GM13976 (cell line): ENCODE results near the gene APBB1.

ENCODE experiments used
- DNase-seq: peaks from one replicate; pipeline ENCODE4 v3.0.0; 2012; ENCODE audit warnings: low spot score
- CTCF ChIP-seq: IDR thresholded peaks from 2 replicates; pipeline ENCODE4 v1.5.1; 2012; ENCODE audit warnings: borderline replicate concordance, mild to moderate bottlenecking; ENCODE audit not compliant: insufficient read depth; ENCODE audit errors: extremely low read depth, missing control alignments, control extremely low read depth
- in situ Hi-C: fragments of 300-500 bp; cut with MboI; formaldehyde crosslinking; loops from one replicate; pipeline ENCODE4 v1.12.0; 2022; ENCODE audit warnings: low sequenced_read_pairs, mixed read lengths, inconsistent platforms; ENCODE audit not compliant: unreplicated experiment

APBB1 gene

GRCh38 chr11:6403539-6403938 lies 15.4 kb downstream of the APBB1 start:
- in situ Hi-C loops = no loop called here
- TF ChIP-seq CTCF = no peak
- no peak for DNase-seq

GRCh38 chr11:6402561-6402981 lies 16.3 kb downstream of the APBB1 start:
- peak; percentile 82 for DNase-seq
- in situ Hi-C loops = no loop called here
- TF ChIP-seq CTCF = no peak

- TF ChIP-seq CTCF = no peak
- in situ Hi-C loops = no loop called here
- DNase-seq = peak; percentile 72
Observed at GRCh38 chr11:6402061-6402470, 16.8 kb downstream of the APBB1 start.

GRCh38 chr11:6401464-6401863 lies 17.4 kb downstream of the APBB1 start:
- in situ Hi-C loops = no loop called here
- TF ChIP-seq CTCF = no peak
- DNase-seq = no peak

- no peak for DNase-seq
- TF ChIP-seq CTCF = no peak
- in situ Hi-C loops = no loop called here
Observed at GRCh38 chr11:6400431-6401345, 18.2 kb downstream of the APBB1 start.

- TF ChIP-seq CTCF = no peak
- no peak for DNase-seq
- in situ Hi-C loops = no loop called here
Observed at GRCh38 chr11:6397636-6398035, 21.3 kb downstream of the APBB1 start.
